OCI-LY1 (cell line): ENCODE measurements around the gene PDZRN4.

Experiments used
- EZH2 ChIP-seq: fragments of 200-600 bp; sonication (generic), shearing (Covaris generic); IDR thresholded peaks from 2 replicates; pipeline ENCODE4 v1.8.0; 2017; ENCODE audit warnings: borderline replicate concordance, mixed run types, mild to moderate bottlenecking, antibody characterized with exemption, low read length, moderate library complexity, mixed read lengths
- TF ChIP-seq, protein P1 (sequence below): fragments of 200-600 bp; sonication (generic), shearing (Covaris generic); IDR thresholded peaks from 2 replicates; pipeline ENCODE4 v1.5.1; 2017; ENCODE audit warnings: mild to moderate bottlenecking, antibody characterized with exemption, low read length, moderate library complexity, mixed read lengths

DNA sequence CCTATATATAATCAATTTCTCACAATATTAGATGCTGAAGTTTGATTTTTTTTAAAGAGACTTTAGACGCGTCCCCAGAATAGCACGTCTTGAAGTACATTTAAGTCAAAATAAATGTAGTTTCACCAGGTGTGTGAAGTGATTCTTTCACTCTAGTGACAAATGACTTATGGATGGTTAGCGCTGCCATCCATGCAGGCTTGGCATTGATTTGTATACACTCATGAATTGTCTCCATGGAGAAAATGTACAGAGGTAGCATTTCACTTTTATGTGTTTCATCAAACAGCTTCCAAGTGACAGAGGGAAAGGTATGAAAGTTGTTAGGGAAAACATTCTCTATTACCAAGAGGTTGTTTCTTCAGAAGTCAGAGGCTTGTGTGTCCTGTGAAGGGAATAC lies 360.8 kb downstream of the PDZRN4 start:
- TF ChIP-seq, protein P1, sequence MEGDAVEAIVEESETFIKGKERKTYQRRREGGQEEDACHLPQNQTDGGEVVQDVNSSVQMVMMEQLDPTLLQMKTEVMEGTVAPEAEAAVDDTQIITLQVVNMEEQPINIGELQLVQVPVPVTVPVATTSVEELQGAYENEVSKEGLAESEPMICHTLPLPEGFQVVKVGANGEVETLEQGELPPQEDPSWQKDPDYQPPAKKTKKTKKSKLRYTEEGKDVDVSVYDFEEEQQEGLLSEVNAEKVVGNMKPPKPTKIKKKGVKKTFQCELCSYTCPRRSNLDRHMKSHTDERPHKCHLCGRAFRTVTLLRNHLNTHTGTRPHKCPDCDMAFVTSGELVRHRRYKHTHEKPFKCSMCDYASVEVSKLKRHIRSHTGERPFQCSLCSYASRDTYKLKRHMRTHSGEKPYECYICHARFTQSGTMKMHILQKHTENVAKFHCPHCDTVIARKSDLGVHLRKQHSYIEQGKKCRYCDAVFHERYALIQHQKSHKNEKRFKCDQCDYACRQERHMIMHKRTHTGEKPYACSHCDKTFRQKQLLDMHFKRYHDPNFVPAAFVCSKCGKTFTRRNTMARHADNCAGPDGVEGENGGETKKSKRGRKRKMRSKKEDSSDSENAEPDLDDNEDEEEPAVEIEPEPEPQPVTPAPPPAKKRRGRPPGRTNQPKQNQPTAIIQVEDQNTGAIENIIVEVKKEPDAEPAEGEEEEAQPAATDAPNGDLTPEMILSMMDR, result no peak
- TF ChIP-seq EZH2, result no peak
